ENCODE measurements around the gene GHRHR.

DNA sequence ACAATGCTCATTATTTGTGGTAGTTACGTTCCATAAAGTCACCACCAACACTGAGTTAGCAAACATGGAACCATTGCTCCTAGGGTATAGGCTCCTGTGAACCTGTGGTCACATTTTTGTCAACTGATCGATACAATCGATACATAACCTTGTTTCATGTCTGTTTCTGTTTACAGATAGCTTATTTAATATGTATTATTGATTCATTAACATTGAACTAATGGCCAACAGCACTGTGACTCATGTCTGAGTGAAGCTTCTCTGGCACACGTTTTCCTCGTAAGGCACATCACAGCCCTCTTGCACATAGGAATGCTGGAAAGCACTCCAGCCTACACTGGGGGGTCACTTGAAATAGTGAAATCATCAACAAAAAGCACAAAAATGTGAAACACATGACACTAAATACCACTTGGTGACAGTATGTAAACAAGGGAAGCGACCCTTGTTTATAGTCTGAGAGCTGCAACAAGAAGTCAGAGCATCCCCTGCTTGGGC lies 27.0 kb downstream of the GHRHR start:
- TF ChIP-seq EZH2 (IDR thresholded peaks at IDR 0.05) (no peak), POLR2AphosphoS5 (IDR thresholded peaks at IDR 0.05; ENCODE audit: borderline replicate concordance, low read depth, low read length) (no peak)
